GM18519 (cell line): ENCODE results near the gene ARL5B.
"Not testable (repeated sequence)": the region's sequence is repeated elsewhere in the genome, so short reads cannot be mapped to it uniquely, and the experiment has no call there.

Source experiments
- ATAC-seq: cut with Tn5 transposase; IDR thresholded peaks from one replicate; pipeline ENCODE4 v1.9.1; 2021; ENCODE audit warnings: mild to moderate bottlenecking, moderate library complexity; ENCODE audit not compliant: unreplicated experiment, low FRiP score

Gene ARL5B

DNA sequence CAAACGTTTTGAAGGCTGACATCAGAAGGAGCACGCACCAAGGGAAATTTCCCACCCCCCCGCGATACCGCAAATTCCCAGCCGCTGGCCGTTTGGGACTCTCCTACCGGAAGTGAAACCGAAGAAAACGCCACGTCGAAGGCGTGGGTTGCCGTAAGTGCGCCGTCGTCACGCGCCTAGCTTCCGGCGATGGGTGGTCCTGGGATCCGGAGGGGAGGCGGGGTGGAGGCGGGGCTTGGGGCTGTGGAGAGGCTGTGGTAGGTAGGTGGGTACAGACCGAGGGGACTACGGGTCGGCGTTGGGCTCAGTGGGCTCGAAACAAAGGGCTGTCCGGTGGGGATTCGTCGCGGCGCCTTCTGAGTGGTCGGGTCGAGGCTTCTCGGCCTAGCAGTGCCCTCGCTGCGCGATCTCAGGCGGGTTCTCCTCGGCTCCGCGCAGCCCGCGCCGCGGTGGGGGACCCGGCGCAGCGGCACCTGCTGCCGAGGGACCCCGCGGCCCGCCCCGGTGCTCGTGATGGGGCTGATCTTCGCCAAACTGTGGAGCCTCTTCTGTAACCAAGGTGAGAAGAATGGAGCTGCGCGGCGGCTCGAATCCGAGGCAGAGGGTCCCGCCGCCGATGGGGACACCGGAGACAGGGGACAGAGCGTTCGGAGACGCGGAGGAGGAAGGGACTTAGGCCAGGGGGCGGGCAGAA, at the start of gene ARL5B:
TSS of gene ARL5B (plus strand) at position 307 of the 694 bp plus-strand sequence. CDS start at position 514, 207 bp downstream.
- ATAC-seq, result peak; percentile 65

DNA sequence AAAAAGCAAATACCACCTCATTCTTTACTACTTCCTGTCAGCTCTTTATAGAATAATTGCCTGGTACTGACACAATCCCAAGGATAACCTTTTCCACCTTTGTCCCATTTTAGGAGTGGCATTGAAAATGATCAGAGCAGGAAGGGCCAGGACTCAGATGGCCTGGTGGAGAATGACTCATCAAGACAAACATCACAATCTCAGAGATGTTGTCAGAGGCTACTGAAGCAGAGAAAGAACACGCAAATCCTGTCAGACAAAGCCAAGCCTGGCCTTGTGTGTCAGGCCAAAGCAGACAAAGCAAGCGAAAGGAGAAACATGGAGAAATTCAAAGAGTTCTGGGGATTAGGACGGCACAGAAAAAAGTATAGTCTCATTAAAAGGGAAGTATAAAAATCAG, 48.7 kb upstream of the ARL5B start:
- ATAC-seq, result no peak

DNA sequence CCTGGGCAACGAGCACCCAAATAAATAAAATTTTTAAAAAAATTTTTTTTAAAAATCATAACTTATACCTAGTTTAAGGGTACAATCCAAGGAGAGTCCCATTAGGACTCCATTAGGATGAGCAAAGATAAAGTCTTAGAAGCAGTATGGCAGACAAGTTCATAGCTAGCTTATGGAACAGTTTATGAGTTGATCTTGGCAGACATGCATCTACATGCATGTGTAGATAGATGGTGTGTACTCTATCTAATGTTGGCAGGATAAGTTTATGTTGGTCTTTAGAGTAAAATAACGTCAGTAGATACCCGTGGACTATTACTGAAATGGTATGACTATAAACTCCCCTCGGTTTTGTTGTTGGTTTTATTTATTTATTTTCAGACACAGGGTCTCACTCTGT, 48.1 kb upstream of the ARL5B start:
- ATAC-seq, result no peak

GRCh38 chr10:18615618-18616017, 43.6 kb upstream of the ARL5B start:
- ATAC-seq, result no peak

DNA sequence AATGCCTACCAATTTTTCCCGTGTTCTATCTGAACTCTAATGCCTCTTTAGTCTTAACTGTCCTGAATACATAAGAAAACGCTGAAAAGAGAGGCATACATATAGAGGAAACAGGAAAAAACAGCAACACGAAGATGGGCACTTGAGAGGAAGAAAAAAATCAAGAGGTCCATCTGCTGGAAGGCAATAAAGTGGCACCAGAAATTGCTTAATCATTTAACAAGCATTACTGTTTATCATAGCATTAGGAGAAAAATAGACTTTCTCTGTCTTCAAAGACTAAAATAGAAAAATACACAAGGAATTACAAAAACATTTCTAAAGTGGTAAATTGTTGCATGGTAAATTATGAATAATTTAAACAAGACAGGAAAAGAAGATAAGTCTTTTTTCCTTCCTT, 42.9 kb upstream of the ARL5B start:
- ATAC-seq, result no peak

DNA sequence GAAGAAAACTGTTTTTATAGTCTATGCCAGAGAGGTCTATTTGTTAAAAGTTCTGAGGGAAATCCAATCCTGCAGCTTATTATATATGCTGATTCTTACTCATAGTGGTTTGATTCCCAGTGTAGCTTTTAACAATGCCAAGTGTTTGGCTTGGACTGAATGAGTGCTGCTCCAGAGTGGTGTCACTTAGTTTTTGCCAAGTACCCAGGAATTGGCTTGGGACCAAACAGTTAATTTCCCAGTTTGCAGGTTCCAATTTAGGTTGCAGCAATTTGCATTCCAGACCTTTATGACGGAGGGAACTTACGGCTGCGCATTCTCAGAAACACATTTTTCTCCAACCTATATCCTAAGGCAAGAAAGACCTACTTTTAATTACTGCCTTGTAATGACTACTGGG, 40.2 kb upstream of the ARL5B start:
- ATAC-seq, result no peak

GRCh38 chr10:18620856-18621255, 38.4 kb upstream of the ARL5B start:
- ATAC-seq, result no peak

DNA sequence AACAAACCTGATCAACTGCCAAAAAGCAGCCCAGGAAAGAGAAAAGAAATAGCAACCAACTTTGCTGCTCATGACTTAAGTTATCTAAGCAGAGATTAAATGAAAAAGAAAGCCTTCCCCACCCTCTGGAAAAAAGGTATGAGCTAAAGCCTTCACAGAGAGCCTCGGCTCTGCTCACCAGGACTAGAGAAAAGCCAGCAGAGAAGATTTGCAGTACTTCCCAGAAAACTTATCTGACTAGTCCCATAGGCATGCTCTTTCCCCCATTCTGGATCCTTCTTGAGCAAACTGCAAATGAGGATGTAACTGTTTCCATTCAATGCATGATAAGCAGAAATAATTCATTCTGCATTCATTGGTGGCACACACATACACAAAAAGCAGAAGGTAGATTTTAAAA, 35.6 kb upstream of the ARL5B start:
- ATAC-seq, result not testable (repeated sequence)

DNA sequence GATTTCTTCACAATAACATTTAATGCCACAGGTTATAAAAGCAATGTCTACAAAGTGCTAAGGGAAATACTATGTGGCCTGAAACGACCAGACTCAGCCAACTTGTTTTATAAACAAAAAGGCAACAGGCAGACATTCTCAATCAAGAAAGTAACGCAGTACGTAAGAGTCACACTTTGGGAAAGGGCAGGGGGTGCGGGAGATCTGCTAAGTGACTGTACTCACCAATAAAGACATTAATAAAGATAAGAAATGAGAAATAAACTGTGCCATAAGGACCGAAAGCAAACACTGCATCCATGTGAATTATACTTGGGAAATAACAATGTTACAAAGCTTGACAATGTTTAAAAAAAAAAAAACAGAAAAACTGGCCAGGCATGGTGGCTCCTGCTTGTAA, 33.3 kb upstream of the ARL5B start:
- no peak for ATAC-seq

GRCh38 chr10:18627452-18628018, 31.7 kb upstream of the ARL5B start:
- ATAC-seq, result not testable (repeated sequence)

- not testable (repeated sequence) for ATAC-seq
Measured at GRCh38 chr10:18632500-18632899, 26.7 kb upstream of the ARL5B start.

DNA sequence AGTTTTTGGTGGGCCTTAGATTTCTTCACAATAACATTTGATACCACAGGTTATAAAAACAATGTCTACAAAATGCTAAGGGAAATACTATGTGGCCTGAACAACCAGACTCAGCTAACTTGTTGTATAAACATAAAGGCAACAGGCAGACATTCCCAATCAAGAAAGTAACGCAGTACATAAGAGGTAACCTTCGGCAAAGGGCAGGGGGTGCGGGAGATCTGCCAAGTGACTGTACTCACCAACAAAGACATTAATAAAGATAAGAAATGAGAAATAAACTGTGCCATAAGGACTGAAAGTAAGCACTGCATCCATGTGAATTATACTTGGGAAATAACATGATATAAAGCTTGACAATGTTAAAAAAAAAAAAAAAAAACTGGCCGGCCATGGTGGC, 23.2 kb upstream of the ARL5B start:
- ATAC-seq, result no peak

DNA sequence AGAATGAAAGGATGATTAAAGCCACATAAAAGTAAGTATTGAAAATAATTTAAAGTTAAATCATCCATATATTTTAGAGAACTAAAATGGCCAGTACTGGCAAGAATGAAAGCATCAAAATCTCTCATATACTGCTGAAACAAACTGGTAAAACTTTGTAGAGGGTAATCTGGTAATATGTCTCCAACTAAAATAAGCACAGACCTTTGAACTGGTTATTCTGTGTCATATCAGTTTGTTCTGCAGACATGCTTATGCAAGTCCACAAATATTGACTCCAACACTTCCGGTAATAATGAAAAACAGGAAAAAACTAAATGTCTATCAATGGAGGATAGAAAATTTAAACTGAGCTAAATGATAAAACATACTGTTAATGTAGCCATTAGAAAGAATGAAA, 21.8 kb upstream of the ARL5B start:
- not testable (repeated sequence) for ATAC-seq

- ATAC-seq, result not testable (repeated sequence)
Measured at GRCh38 chr10:18639719-18640118, 19.5 kb upstream of the ARL5B start.

DNA sequence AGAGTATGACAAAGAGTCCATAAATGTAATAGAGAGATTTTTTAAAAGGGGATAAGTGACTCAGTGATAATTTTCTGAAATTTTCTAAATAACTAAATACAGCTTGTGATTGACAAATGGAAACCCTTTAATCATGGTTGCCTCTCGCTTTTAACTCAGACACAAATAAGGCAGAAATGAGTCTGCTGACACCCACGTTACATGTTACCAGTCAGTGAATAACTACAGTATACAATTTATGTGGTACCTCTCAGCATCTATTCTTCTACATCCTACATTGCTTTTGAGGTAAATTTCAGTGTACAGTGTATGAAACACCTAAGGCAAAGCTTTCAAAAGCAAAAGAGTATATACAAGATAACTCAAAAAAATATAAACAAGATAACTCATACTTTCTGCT, 12.1 kb upstream of the ARL5B start:
- ATAC-seq, result no peak

GRCh38 chr10:18647945-18648344, 11.3 kb upstream of the ARL5B start:
- no peak for ATAC-seq

GRCh38 chr10:18649364-18649959, 9.8 kb upstream of the ARL5B start:
- ATAC-seq, result no peak

GRCh38 chr10:18650404-18650997, 8.7 kb upstream of the ARL5B start:
- ATAC-seq, result no peak

DNA sequence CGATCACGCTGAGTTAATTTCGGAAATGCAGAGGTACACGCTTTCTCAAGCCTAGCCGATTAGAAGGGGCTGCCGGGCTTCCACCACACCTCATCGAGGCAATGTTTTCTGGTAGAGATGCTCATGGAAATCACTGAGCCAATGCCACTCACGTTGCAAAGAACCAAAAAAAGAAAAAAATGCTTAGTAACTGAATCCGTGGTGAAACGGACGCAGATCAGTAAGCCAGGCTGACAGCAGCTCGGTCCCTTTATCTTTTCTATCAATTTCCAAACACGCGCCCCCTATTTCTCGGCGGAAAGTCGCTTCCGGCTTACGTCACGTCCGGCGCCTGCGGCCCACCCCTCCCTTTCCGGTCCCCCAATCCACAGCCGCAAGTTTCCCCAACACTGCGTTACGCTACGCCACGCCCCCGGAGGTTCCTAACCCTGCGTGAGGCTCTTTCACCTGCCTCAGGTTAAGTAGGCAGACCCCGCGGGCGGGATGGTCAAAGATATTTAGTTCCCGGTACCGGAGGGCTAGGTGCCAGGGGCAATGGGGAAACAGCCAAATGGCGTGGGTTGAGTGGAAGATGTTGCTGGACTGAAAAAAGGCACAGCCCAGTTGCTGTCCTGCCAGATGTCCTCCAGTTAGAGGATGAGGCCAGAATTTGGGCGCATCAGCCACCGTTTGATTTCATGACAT, 7.8 kb upstream of the ARL5B start, which contains the start of gene NSUN6:
TSS of gene NSUN6 (minus strand) at position 264 of the 684 bp plus-strand sequence. CDS start 384 bp downstream, outside the sequence.
- peak; percentile 93 for ATAC-seq

DNA sequence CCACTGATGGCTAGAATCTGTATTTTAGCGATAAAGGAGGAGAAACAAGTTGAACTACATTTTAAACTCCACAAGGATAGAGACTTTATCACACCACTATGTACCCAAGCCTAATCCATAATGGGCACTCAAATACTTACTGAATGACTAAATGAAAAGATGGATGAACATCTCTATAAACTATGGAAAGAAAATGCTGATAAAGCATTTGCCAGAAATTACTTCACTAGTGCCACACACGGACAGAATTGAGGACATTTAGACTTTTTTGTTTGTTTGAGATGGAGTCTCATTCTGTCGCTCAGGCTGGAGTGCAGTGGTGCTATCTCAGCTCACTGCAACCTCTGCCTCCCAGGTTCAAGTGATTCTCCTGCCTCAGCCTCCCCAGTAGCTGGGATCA, 6.1 kb upstream of the ARL5B start:
- ATAC-seq, result no peak

DNA sequence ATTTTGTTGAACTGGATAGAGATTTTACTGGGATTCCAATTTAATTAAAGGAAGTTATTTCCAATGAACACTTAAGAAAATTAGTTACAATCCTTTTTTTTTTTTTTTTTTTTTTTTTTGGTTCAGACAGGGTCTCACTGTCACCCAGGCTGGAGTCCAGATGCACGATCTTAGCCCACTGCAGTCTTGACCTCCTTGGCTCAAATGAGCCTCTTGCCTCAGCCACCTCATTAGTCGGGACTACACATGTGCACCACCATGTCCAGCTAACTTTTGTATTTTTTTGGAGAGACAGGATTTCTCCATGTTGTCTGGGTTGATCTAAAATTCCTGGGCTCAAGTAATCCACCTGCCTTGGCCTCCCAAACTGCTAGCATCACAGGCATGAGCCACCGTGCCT, 2.5 kb upstream of the ARL5B start:
- no peak for ATAC-seq
